HepG2 (cell line): ENCODE measurements around the gene GNB3. TPM values are rescaled to one million over a fixed set of nuclear protein-coding genes. Genes with fewer than 3 reads are reported as not detected.
A peak's percentile ranks its signal among the peaks of the same experiment; 100 is the strongest.

Source experiments
- ATAC-seq: fragments of 200-7000 bp; cut with Tn5 transposase; 3 replicates; pipeline ENCODE4 v1.9.1; 2020; ENCODE audit warnings: mild to moderate bottlenecking, moderate library complexity
- BruUV-seq: library from RNA; stranded (reverse); fragments of 400-500 nt; replicated peaks from 2 replicates; lab custom pipeline; 2021; lab: Mats Ljungman, UMichigan
- CTCF ChIA-PET: fragments of 300-600 bp; formaldehyde crosslinking; extraction: SDS; loops from one replicate; lab custom pipeline; 2021; ENCODE audit warnings: low total read pairs, inconsistent platforms, low intra/inter-chr PET ratio; lab: Yijun Ruan, JAX
- POLR2A ChIA-PET: fragments of 350-600 bp; sonication (Branson Sonifier 250); formaldehyde crosslinking; loops from one replicate; lab custom pipeline; 2020; ENCODE audit warnings: antibody characterized with exemption, inconsistent platforms; lab: Yijun Ruan, JAX
- DNase-seq: peaks from one replicate; pipeline ENCODE4 v3.0.0-alpha.2; 2015; ENCODE audit warnings: low spot score
- FAIRE-seq: peaks from 3 replicates; lab custom pipeline; 2011; peaks lifted over from hg19 to GRCh38; lab: Jason Lieb, UNC
- H2AFZ ChIP-seq: one replicate; pipeline ENCODE4 v1.6.1; 2011; ENCODE audit warnings: low read length, inconsistent platforms
- H3K27ac ChIP-seq: fragments of 300-600 bp; 3 replicates; pipeline ENCODE4 v1.8.0; 2011; ENCODE audit warnings: mixed run types, mild to moderate bottlenecking, mixed read lengths, low read length, inconsistent platforms; ENCODE audit not compliant: insufficient read depth; ENCODE audit errors: extremely low read length
- H3K27me3 ChIP-seq, 2 experiments: fragments of 200-600 bp in 1 of 2; 2 replicates in 1 of 2; 3 replicates in 1 of 2; pipeline versions ENCODE4 v1.6.0 to v1.8.0; 2011; ENCODE audit warnings: low read length in 2 of 2, mild to moderate bottlenecking in 2 of 2, moderate library complexity in 2 of 2, inconsistent platforms in 1 of 2; ENCODE audit not compliant: insufficient read depth in 2 of 2, control insufficient read depth in 1 of 2
- H3K36me3 ChIP-seq, 2 experiments: fragments of 200-600 bp in 1 of 2; replicated peaks in 1 of 2; 2 replicates in 1 of 2; 3 replicates in 1 of 2; pipeline versions ENCODE4 v1.5.1 to v1.8.0; 2011; ENCODE audit warnings: low read length in 2 of 2, inconsistent platforms in 1 of 2; ENCODE audit not compliant: insufficient read depth in 2 of 2, control insufficient read depth in 1 of 2
- H3K4me1 ChIP-seq: 2 replicates; pipeline ENCODE4 v1.5.1; 2012; ENCODE audit warnings: low read length, inconsistent platforms; ENCODE audit not compliant: insufficient read depth
- H3K4me2 ChIP-seq: 2 replicates; pipeline ENCODE4 v1.6.0; 2011; ENCODE audit warnings: low read depth, low read length, inconsistent platforms
- H3K4me3 ChIP-seq, 3 experiments: fragments of 200-600 bp in 1 of 3; sonication (generic), shearing (Covaris generic) in 1 of 3; replicated peaks in 1 of 3; 2 replicates each; pipeline ENCODE4 v1.5.1; 2011 to 2016; ENCODE audit warnings: low read length in 3 of 3, inconsistent platforms in 2 of 3, low read depth in 2 of 3, mild to moderate bottlenecking in 2 of 3, control low read depth in 1 of 3, mixed read lengths in 1 of 3; ENCODE audit not compliant: insufficient read depth in 1 of 3
- H3K79me2 ChIP-seq: one replicate; pipeline ENCODE4 v1.6.1; 2011; ENCODE audit warnings: low read length, inconsistent platforms; ENCODE audit not compliant: insufficient read depth
- H3K9ac ChIP-seq: 2 replicates; pipeline ENCODE4 v1.6.0; 2011; ENCODE audit warnings: mild to moderate bottlenecking, low read depth, low read length, inconsistent platforms; ENCODE audit not compliant: insufficient read depth
- H3K9me3 ChIP-seq: 2 replicates; pipeline ENCODE4 v1.5.1; 2012; ENCODE audit warnings: mild to moderate bottlenecking, low read length
- H4K20me1 ChIP-seq: 2 replicates; pipeline ENCODE4 v1.6.0; 2011; ENCODE audit warnings: inconsistent platforms, mild to moderate bottlenecking, low read length, moderate library complexity; ENCODE audit not compliant: insufficient read depth
- ATM ChIP-seq: fragments of 450-650 bp; IDR thresholded peaks from 2 replicates; pipeline ENCODE4 v1.7.1; 2017; ENCODE audit warnings: mild to moderate bottlenecking, borderline replicate concordance
- CCDC6 ChIP-seq: sonication (generic); formaldehyde crosslinking; IDR thresholded peaks from 2 replicates; pipeline ENCODE4 v1.8.1; 2022; ENCODE audit warnings: mild to moderate bottlenecking, missing genetic modification reagents, moderate library complexity
- CEBPG ChIP-seq: IDR thresholded peaks from 2 replicates; pipeline ENCODE4 v1.6.1; 2016
- FOXP1 ChIP-seq, 2 experiments: fragments of 450-650 bp in 1 of 2; IDR thresholded peaks; 2 replicates each; pipeline ENCODE4 v1.6.1; 2017 to 2018; ENCODE audit warnings: antibody characterized with exemption in 1 of 2
- HES4 ChIP-seq: sonication (generic); formaldehyde crosslinking; IDR thresholded peaks from 2 replicates; pipeline ENCODE4 v1.9.0; 2021; ENCODE audit warnings: mild to moderate bottlenecking, missing genetic modification reagents, borderline replicate concordance
- HNF4G ChIP-seq, 2 experiments: sonication (generic) in 1 of 2; formaldehyde crosslinking in 1 of 2; IDR thresholded peaks; 2 replicates each; pipeline versions ENCODE4 v1.4.0 to v1.6.1; 2011 to 2020; ENCODE audit warnings: borderline replicate concordance in 2 of 2, low read depth in 2 of 2, mild to moderate bottlenecking in 2 of 2, low read length in 1 of 2, missing genetic modification reagents in 1 of 2, moderate library complexity in 1 of 2
- MATR3 ChIP-seq: sonication (generic); formaldehyde crosslinking; IDR thresholded peaks from 2 replicates; pipeline ENCODE4 v1.4.0; 2020; ENCODE audit warnings: missing genetic modification reagents
- MEIS2 ChIP-seq: sonication (generic); formaldehyde crosslinking; IDR thresholded peaks from 2 replicates; pipeline ENCODE4 v1.9.0; 2021; ENCODE audit warnings: mild to moderate bottlenecking, missing genetic modification reagents
- NFE2 ChIP-seq: sonication (generic); formaldehyde crosslinking; IDR thresholded peaks from 2 replicates; pipeline ENCODE4 v1.4.0; 2020; ENCODE audit warnings: missing genetic modification reagents
- RCOR2 ChIP-seq: IDR thresholded peaks from 2 replicates; pipeline ENCODE4 v1.6.1; 2016; ENCODE audit warnings: missing biosample characterization, missing genetic modification reagents
- RXRA ChIP-seq: sonication (generic); formaldehyde crosslinking; IDR thresholded peaks from 2 replicates; pipeline ENCODE4 v1.5.1; 2020; ENCODE audit warnings: missing genetic modification reagents
- SMAD3 ChIP-seq: sonication (generic); formaldehyde crosslinking; IDR thresholded peaks from 2 replicates; pipeline ENCODE4 v1.4.0; 2020; ENCODE audit warnings: missing genetic modification reagents
- SRF ChIP-seq: IDR thresholded peaks from 2 replicates; pipeline ENCODE4 v1.6.1; 2011; ENCODE audit warnings: mild to moderate bottlenecking, low read depth, low read length, moderate library complexity
- TCF7 ChIP-seq: sonication (generic); IDR thresholded peaks from 2 replicates; pipeline ENCODE4 v1.6.1; 2016; ENCODE audit warnings: antibody characterized with exemption, low read depth
- ZNF10 ChIP-seq: sonication (generic); formaldehyde crosslinking; IDR thresholded peaks from 2 replicates; pipeline ENCODE4 v1.4.0; 2020; ENCODE audit warnings: mild to moderate bottlenecking, low read depth, missing genetic modification reagents, borderline replicate concordance
- ZNF136 ChIP-seq: sonication (generic); formaldehyde crosslinking; IDR thresholded peaks from 2 replicates; pipeline ENCODE4 v1.8.1; 2022; ENCODE audit warnings: low read depth, mild to moderate bottlenecking, moderate library complexity, missing genetic modification reagents
- WGBS: methylation state at CpG from one replicate; pipeline ENCODE4 v1.1.6; 2017; ENCODE audit warnings: low lambda C conversion rate; 5-methylcytosine and 5-hydroxymethylcytosine counted together
- in situ Hi-C: cut with HindIII; loops from 2 replicates; pipeline ENCODE4 v1.10.0; 2017; ENCODE audit warnings: low pct_unique_long_range_greater_than_20kb; ENCODE audit not compliant: extremely low pct_ligation_motif_present
- intact Hi-C: fragments of 100-400 bp; cut with micrococcal nuclease; formaldehyde crosslinking; loops from one replicate; pipeline ENCODE4 v1.10.0; 2022; ENCODE audit not compliant: unreplicated experiment
- polyA plus RNA-seq, 8 experiments: library from polyadenylated mRNA; depleted of rRNA in 3 of 8; stranded (reverse) in 7 of 8; unstranded in 1 of 8; fragments of >200 nt; fragmentation: Illumina TruSeq in 4 of 8; extraction: Trizol in 4 of 8; gene quantifications; 2 replicates each; pipeline versions ENCODE4 v1.2.1 to v1.2.3, GENCODE V29; 2011 to 2016; ENCODE audit warnings: low read depth in 4 of 8, missing spikeins in 1 of 8, mixed read lengths in 1 of 8; ENCODE audit not compliant: insufficient read depth in 1 of 8
- total RNA-seq, 5 experiments: library from RNA; depleted of rRNA; stranded (reverse); fragments of >200 nt; fragmentation: Illumina TruSeq; extraction: Trizol; gene quantifications; 2 replicates each; pipeline ENCODE4 v1.2.3, GENCODE V29; 2016; ENCODE audit warnings: low read depth in 1 of 5
- TF ChIP-seq, protein P1 (sequence below): sonication (generic); formaldehyde crosslinking; IDR thresholded peaks from 2 replicates; pipeline ENCODE4 v1.5.0; 2020; ENCODE audit warnings: missing genetic modification reagents
- TF ChIP-seq, protein P2 (sequence below): sonication (generic); formaldehyde crosslinking; conservative IDR thresholded peaks from 2 replicates; pipeline ENCODE4 v1.8.0; 2022; ENCODE audit warnings: low read depth, missing genetic modification reagents
- TF ChIP-seq, protein P3 (sequence below): sonication (generic); formaldehyde crosslinking; IDR thresholded peaks from 2 replicates; pipeline ENCODE4 v1.5.0; 2020; ENCODE audit warnings: mild to moderate bottlenecking, missing genetic modification reagents

GNB3 gene
- total and polyA plus RNA-seq, 2 of the 13 experiments (the other 11 are each of a cell fraction or from before 2014, with no cell fraction given): 1.3 to 3.6 TPM

DNA sequence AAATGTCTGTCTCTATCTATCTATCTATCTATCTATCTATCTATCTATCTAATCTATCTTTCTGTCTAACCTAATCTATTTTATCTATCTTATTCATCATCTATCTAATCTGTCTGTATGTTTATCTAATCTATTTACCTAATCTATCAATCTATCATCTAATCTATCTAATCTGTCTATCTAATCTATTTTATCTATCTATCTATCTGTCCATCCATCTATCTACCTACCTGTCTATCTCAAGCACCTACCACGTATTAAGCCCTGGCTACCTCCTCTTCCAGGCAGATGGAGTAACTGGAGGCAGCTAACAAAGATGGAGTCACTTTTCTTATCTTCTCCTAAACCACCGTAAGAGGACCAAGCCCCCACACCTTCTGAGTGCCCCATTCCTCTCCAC is 45.6 kb upstream of the GNB3 start:
- BruUV-seq: no TSS peak

DNA sequence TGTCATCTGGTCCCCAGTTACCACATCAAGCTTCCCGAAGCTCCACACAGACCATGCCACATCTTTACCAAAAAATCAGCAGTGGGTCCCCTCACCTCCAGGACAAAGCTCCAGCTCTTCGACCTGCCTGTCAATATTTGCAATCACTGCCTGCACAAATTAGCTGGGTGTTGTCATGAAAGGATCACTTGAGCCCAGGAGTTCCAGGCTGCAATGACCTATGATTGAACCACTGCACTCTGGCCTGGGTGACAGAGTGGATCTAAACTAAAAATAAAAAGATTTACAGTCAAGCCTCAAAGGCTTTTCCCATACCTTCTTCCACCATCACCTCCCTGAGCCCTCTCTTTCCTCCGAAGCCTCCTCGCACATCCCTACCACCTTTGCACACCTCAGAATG is 44.1 kb upstream of the GNB3 start:
- in situ Hi-C loops: no loop called here
- Histone ChIP-seq H2AFZ (no peak overlapping the region), H3K9ac (no peak overlapping the region), H4K20me1 (no peaks in the 10 kb centered on the region), H3K4me2 (peak overlapping the region; percentile 38), H3K9me3 (no peaks in the 10 kb centered on the region), H3K4me3 (no peak overlapping the region), H3K4me1 (peaks cover 58% of the 10 kb centered on the region), H3K79me2 (no peaks in the 10 kb centered on the region), H3K27me3 (no peaks in the 10 kb centered on the region), H3K27ac (peak overlapping the region; percentile 0), H3K36me3 (no peaks in the 10 kb centered on the region)
- no peak for FAIRE-seq
- DNase-seq: peak; percentile 49
- BruUV-seq: no TSS peak
- ChIA-PET CTCF (no interaction called here), POLR2A (interaction anchor here (1.1 kb wide), 1 partner anchor 32 kb away, joined by 3 read pairs; the partner anchor contains the start of gene P3H3)
- intact Hi-C loops: no loop called here
- ATAC-seq: peak; percentile 21
- WGBS: 30% methylated on average over 4 of the region's 4 CpGs
- TF ChIP-seq, protein P1, sequence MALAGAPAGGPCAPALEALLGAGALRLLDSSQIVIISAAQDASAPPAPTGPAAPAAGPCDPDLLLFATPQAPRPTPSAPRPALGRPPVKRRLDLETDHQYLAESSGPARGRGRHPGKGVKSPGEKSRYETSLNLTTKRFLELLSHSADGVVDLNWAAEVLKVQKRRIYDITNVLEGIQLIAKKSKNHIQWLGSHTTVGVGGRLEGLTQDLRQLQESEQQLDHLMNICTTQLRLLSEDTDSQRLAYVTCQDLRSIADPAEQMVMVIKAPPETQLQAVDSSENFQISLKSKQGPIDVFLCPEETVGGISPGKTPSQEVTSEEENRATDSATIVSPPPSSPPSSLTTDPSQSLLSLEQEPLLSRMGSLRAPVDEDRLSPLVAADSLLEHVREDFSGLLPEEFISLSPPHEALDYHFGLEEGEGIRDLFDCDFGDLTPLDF (CRISPR knock-in tag): no peak
- TF ChIP-seq, protein P2, sequence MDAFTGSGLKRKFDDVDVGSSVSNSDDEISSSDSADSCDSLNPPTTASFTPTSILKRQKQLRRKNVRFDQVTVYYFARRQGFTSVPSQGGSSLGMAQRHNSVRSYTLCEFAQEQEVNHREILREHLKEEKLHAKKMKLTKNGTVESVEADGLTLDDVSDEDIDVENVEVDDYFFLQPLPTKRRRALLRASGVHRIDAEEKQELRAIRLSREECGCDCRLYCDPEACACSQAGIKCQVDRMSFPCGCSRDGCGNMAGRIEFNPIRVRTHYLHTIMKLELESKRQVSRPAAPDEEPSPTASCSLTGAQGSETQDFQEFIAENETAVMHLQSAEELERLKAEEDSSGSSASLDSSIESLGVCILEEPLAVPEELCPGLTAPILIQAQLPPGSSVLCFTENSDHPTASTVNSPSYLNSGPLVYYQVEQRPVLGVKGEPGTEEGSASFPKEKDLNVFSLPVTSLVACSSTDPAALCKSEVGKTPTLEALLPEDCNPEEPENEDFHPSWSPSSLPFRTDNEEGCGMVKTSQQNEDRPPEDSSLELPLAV: no peak
- TF ChIP-seq CCDC6 (CRISPR knock-in tag): no peak
- no peak for TF ChIP-seq NFE2
- TF ChIP-seq RXRA (CRISPR knock-in tag): peak; percentile 29; the same call in 1 of the 2 replicates
- TF ChIP-seq CEBPG (CRISPR knock-in tag): 0 out of 2 replicates have a peak, but pooled peaks have one; percentile 7
- TF ChIP-seq SMAD3 (CRISPR knock-in tag): no peak
- no peak for TF ChIP-seq FOXP1 (IDR thresholded peaks at IDR 0.05)
- no peak for TF ChIP-seq FOXP1 (CRISPR knock-in tag; IDR thresholded peaks at IDR 0.05)

More for the DNA sequence above, 45.6 kb upstream of the GNB3 start:
- Histone ChIP-seq H3K4me3 (no peak overlapping the region), H3K36me3 (no peaks in the 10 kb centered on the region), H3K4me1 (peaks cover 61% of the 10 kb centered on the region), H4K20me1 (no peaks in the 10 kb centered on the region), H3K79me2 (no peaks in the 10 kb centered on the region), H3K27me3 (no peaks in the 10 kb centered on the region)
- ATAC-seq (no peak), FAIRE-seq (no peak)
- intact Hi-C loops: no loop called here
- TF ChIP-seq ATM (no peak), RCOR2 (no peak), ZNF10 (CRISPR knock-in tag) (no peak), MEIS2 (CRISPR knock-in tag) (no peak), MATR3 (CRISPR knock-in tag) (no peak), TCF7 (no peak), ZNF136 (CRISPR knock-in tag) (no peak), HES4 (CRISPR knock-in tag) (no peak), HNF4G (IDR thresholded peaks at IDR 0.05; ENCODE audit: borderline replicate concordance, low read depth, low read length) (no peak), HNF4G (CRISPR knock-in tag; IDR thresholded peaks at IDR 0.05; ENCODE audit: borderline replicate concordance, low read depth) (no peak), SRF (no peak)
- TF ChIP-seq, protein P3, sequence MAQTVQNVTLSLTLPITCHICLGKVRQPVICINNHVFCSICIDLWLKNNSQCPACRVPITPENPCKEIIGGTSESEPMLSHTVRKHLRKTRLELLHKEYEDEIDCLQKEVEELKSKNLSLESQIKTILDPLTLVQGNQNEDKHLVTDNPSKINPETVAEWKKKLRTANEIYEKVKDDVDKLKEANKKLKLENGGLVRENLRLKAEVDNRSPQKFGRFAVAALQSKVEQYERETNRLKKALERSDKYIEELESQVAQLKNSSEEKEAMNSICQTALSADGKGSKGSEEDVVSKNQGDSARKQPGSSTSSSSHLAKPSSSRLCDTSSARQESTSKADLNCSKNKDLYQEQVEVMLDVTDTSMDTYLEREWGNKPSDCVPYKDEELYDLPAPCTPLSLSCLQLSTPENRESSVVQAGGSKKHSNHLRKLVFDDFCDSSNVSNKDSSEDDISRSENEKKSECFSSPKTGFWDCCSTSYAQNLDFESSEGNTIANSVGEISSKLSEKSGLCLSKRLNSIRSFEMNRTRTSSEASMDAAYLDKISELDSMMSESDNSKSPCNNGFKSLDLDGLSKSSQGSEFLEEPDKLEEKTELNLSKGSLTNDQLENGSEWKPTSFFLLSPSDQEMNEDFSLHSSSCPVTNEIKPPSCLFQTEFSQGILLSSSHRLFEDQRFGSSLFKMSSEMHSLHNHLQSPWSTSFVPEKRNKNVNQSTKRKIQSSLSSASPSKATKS (CRISPR knock-in tag): no peak
- TF ChIP-seq, all 625 proteins: peak for 0
- Histone ChIP-seq H3K9ac (no peak overlapping the region), H3K27ac (no peak overlapping the region), H3K4me2 (no peak overlapping the region), H3K9me3 (no peaks in the 10 kb centered on the region), H2AFZ (no peak overlapping the region)
- DNase-seq: no peak
- WGBS: 95% methylated on average over 2 of the region's 2 CpGs
- CTCF ChIA-PET: no interaction called here
- in situ Hi-C loops: no loop called here
- POLR2A ChIA-PET: no interaction called here
